GM19328 (cell line): ENCODE data around the gene ZNF526.
"Not testable (repeated sequence)": the region's sequence is repeated elsewhere in the genome, so short reads cannot be mapped to it uniquely, and the experiment has no call there.

Source experiments
- ATAC-seq: cut with Tn5 transposase; IDR thresholded peaks from one replicate; pipeline ENCODE4 v1.9.1; 2021; ENCODE audit warnings: mild to moderate bottlenecking, moderate library complexity; ENCODE audit not compliant: unreplicated experiment

Gene ZNF526

DNA sequence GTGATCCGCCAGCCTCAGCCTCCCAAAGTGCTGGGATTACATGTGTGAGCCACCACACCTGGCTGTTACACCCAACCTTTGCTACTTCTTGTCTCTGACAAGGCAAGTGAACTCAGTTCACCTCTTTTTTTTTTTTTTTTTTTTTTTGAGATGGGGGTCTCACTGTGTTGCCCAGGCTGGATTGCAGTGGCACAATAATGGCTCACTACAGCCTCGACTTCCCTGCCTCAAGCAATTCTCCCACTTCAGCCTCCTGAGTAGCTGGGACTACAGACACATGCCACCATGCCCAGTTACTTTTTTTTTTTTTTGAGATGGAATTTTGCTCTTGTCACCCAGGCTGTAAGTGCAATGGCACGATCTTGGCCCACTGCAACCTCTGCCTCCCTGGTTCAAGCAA, 37.7 kb downstream of the ZNF526 start:
- not testable (repeated sequence) for ATAC-seq

DNA sequence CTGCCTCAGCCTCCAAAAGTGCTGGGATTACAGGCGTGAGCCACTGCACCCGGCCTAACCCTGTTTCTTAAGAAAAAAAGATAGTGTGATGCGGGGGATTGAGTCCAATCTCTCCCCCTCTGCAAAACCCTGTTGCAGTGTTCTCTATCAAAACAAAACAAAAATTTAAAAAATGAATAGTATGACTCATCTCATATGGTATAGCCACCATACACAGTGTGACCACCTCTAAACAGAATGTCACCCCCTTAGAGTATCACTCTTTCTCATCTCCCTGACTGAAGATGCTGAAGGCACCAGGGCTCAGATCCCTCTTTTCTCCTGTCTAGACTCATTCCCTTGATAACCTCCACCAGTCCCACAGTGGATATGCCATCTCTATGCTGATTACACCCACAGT, 41.7 kb downstream of the ZNF526 start:
- ATAC-seq: no peak

DNA sequence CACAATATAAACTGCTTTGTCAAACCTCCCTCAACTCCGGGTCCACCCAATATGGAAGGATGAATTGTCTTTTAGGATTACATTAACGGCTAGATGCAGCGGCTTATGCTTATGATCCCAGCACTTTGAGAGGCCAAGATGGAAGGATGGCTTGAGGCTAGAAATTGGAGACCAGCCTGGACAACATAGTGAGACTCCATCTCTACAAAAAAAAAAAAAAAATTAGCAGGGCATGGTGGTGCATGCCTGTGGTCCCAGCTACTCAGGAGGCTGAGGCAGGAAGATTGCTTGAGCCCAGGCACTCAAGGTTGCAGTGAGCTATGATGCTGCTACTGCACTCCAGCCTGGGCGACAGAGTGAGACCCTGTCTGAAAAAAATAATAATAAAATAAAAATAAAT, 46.0 kb downstream of the ZNF526 start:
- ATAC-seq: not testable (repeated sequence)

GRCh38 chr19:42266928-42267603, 47.0 kb downstream of the ZNF526 start:
- ATAC-seq: not testable (repeated sequence)

DNA sequence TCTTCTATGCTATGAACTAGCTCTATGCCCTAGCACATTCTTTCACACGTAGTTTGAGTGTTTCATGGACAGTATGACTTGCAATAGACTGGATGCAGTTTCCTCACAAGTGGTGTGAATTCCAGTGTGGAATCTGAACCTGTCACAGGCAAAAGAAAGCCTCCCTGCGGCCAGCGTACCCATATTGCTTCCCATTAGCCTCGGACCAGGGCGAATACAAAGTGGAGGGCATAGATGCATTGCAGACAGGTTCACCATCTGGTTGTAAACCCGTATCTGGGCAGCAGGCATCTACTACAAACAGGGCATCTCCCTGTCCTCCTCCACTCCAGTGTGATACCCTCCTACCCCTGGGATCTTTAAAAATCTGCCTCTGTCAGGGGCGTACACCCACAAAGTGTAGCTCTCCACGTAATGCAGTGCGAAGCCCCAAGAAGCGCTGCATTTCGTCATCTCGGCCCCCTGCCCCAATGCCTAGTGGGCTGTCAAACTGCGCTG, 47.6 kb downstream of the ZNF526 start:
- ATAC-seq: no peak

DNA sequence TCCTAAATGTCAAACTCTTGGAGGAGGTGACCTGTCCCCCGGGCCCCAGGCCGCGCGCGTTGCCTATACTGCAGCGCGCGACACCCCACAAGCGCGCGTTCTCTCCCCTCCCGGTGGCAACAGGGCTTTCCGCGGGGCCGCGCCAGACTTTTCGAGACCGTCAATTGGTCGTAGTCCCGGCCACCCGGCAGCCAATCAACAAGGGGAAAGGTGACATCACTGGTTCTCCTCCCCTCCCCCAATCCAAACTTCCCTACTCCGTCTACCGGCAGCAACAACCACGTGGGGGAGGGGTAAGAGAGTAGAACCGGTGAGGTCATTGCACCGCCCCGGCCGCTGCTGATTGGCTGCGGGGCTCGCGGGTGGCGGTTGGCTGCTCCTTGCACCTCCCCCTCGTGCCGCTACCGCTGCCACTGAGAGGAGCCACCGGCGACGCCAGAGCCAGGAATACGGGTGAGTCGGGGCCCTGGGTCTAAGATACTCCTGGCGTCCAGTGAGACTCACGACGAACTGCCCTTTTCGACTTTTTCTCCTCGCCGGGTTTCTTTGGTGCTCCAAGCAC, 48.1 kb downstream of the ZNF526 start:
- peak; percentile 61 for ATAC-seq

DNA sequence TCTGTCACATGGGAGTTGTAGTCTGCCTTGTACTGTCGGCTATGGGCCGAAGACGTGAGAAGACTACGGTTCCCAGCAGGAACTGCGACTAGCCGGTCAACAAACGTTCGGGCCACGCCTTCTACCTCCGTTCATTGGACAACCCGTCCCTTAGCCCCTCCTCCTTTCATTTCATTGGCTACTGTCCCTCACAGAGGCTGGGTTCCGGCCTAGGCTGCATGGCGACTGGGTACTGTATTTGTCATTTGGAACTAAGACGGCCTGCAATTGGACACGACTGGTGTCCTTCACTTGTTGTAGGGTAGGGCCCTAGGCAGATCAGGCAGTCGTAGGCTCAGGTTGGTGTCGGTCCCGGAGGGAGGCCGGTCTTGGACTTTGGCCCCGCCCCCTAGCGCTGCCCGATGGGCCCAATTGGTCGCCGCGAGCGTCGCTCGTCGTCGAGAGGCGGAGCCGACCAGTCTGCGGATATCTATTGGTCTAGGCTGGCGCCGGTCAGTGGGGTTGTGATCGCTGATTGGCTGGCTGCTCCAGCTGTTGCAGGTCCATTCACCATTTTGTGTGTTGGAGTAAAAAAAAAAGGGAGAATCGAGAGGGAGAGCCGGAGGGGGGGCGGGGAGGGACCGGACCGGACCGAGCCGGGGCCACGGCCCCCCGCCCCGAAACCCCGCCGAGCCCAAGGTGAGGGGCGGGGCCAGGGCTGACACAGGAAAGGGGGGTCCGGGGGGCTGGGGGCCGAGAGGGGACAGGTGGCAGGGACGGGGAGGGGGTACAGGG, 48.8 kb downstream of the ZNF526 start, which contains the start of gene CIC:
Gene CIC (plus strand): TSS at position 549 of the 774 bp plus-strand sequence. CDS start 2,532 bp downstream, outside the sequence.
- peak; percentile 83 for ATAC-seq

GRCh38 chr19:42269478-42270345, 49.6 kb downstream of the ZNF526 start:
- ATAC-seq: no peak

DNA sequence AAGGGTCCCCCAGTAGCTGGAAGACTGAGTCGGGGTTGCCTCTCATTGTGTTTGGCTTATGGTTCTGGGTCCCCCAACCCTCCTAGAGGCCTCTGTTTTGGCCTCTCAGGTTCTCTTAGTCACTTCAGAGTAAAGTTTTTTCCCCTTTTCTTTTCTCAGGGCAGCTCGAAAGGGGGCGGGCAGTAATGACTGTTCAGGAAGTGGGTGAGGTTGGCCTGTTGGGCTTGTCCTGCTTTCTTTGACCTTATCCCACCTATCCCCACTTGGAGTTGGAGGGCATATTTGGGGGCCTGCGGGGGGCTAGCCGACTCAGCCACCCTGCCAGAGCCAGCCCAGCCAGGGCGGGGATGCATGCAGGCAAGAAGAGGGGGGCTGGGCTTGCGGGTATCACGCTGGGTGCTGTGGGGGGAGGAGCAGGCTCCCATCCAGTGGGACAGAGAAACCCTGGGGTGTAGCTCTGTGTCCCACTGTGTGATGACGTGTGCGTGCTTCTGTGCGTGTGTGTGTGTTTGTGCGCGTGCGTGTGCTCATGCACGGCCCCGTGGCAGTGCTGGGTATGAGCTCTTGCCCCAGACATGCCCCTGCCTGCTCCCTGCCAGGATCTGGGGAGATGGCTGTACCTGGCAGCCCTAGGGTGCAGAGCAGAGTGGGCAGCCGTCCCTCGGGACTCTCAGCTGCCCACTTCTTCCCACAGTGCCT, 50.4 kb downstream of the ZNF526 start:
- no peak for ATAC-seq

GRCh38 chr19:42271045-42271419, 50.9 kb downstream of the ZNF526 start:
- ATAC-seq: no peak

DNA sequence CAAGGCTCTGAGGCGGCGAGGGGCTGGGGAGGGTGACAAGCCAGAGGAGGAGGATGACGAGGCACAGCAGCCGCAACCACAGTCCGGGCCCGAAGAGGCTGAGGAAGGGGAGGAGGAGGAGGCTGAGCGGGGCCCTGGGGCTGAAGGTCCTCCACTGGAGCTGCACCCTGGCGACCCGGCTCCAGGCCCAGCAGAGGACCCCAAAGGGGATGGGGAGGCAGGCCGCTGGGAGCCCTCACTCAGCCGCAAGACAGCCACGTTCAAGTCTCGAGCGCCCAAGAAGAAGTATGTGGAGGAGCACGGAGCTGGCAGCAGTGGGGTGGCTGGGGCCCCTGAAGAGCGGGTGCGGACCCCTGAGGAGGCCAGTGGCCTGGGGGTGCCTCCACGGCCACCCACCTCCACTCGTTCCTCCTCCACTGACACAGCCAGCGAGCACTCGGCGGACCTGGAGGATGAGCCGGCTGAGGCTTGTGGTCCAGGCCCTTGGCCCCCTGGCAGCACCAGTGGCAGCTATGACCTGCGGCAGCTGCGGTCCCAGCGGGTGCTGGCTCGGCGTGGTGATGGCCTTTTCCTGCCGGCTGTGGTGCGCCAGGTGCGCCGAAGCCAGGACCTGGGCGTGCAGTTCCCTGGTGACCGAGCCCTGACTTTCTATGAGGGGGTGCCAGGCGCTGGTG, 51.9 kb downstream of the ZNF526 start:
- ATAC-seq: no peak

GRCh38 chr19:42272535-42272897, 52.4 kb downstream of the ZNF526 start:
- no peak for ATAC-seq

- no peak for ATAC-seq
Observed at GRCh38 chr19:42272989-42273406, 52.9 kb downstream of the ZNF526 start.

GRCh38 chr19:42273407-42274064, 53.4 kb downstream of the ZNF526 start:
- no peak for ATAC-seq

DNA sequence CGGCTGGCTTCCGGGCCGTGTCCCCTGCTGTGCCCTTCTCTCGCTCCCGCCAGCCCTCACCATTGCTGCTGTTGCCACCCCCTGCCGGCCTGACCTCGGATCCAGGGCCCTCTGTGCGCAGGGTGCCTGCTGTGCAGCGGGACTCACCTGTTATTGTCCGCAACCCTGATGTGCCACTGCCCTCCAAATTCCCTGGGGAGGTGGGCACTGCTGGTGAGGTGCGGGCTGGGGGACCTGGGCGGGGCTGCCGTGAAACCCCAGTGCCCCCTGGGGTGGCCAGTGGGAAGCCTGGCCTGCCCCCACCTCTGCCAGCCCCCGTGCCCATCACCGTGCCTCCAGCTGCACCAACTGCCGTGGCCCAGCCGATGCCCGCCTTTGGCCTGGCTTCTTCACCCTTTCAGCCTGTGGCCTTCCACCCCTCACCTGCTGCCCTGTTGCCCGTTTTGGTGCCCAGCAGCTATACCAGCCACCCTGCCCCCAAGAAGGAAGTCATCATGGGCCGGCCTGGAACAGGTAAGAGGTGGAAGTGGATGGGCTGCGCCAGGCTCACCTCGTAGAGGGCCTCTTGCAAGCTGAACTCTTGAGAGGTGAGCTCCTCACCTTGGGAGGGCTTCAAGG, 54.1 kb downstream of the ZNF526 start:
- ATAC-seq: no peak

DNA sequence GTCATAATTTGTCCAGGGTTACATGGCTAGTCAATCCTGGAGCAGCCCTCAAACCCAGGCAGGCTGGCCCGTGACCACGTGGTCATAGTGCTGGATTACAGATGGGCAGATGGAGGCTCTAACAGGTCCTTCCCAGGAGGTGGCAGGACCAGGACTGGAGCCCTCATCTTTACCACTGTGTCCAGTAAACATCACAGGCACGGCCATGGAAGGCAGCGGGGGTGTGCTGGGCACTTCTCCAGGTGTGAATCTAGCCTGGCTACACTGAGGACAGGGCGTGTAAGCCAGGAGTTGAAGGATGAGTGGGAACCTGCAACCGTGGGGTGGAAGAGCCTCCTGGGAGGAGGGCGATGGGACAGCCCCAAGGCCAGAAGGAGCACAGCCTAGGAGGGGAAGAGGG, 55.0 kb downstream of the ZNF526 start:
- no peak for ATAC-seq

DNA sequence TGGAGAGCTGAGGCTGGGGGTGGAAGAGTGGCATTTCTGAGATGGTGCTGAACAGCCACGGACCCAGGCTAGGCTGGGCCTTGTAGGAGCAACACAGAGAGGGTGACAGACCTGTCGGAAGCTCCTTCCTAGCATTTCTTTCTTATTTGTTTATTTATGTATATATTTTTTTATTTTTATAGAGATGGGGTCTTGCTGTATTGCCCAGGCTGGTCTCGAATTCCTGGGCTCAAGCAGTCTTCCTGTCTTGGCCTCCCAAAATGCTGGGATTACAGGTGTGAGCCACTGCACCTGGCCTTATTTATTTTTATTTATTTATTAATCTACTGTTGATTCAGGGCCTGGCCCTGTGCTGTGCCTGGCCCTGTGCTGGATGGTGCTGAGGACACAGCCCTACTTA, 55.4 kb downstream of the ZNF526 start:
- no peak for ATAC-seq

DNA sequence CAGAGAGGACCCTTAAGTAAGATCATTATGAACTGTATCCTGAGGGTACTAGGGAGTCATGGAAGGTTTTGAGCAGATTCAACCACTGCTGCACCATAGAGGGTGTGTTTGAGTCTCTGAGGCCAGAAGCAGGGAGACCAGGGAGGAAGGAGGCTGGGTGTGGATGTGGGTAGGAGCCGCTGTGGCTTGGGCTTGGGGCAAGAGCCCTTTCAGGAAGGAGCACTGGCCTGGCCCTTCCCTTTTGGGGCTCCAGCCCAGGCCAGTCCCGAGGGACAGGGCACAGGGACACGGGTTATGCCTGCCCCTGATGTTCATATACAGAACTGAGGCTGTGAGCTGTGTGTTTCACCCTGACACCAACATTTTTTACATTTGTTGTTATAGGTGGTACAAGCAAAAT, 56.2 kb downstream of the ZNF526 start:
- ATAC-seq: no peak

GRCh38 chr19:42276821-42277220, 56.7 kb downstream of the ZNF526 start:
- no peak for ATAC-seq
